ENCODE data around the gene KCNH3. TPM values are rescaled to one million over a fixed set of nuclear protein-coding genes. Genes with fewer than 3 reads are reported as not detected.

KCNH3 gene
- total and polyA plus RNA-seq, 2 experiments from 2014 or later: 0.21 to 0.52 TPM

DNA sequence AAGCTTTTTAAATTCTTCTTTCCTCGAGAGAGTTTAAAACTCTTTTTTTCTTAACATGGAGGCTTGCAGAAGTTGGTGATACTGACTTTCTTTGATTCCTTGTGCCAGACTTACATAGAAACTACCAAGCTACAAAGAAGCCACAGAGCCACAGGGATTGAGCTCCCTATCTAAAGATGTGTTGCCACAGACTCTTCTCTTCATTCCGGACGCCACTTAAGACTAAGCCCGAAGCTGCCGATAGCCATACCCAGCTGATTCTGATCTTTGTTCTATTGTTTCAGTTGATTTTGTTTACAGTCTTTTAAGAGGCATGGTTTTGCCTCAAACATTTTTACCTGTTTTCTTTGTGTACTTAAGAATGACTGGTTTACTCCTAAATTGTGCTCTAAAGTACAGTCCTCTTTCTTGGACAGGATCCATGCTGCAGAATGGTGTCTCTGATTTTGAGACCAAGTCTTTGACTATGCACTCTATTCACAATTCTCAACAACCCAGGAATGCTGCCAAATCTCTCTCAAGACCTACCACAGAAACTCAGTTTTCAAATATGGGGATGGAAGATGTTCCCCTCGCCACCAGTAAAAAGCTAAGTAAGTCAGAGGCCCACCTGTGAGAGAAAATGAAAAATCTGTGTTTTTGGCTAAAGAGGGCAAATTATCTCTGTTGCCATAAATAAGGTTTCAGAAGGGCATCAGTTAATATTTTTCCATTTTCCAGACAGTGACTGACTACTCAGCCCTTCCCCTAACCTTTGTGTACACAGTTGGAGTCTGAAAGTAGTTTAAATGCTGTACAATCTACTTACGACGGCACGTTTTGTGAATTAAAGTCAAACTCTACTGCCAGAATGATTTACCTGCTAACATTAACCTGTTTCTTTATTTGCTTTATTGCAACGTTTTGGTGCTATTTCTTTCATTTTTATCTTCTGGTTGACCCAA lies 42.1 kb upstream of the KCNH3 start:
- H3F3A ChIP-seq (replicated peaks; ENCODE audit: low read depth): peaks cover 5% of the 10 kb centered on the region; the same call in 1 of the 2 replicates
- no peaks in the 10 kb centered on the region for H4K20me1 ChIP-seq (replicated peaks; ENCODE audit: insufficient read depth)
- H3K36me3 ChIP-seq (ENCODE audit: insufficient read depth): peaks cover 5% of the 10 kb centered on the region; the same call in 1 of the 2 replicates
- no peaks in the 10 kb centered on the region for H3K79me2 ChIP-seq (replicated peaks; ENCODE audit: insufficient read depth)
- H3K4me3 ChIP-seq: no peak overlapping the region
- no peaks in the 10 kb centered on the region for H3K4me1 ChIP-seq (ENCODE audit: insufficient read depth)
- H3K27me3 ChIP-seq (ENCODE audit: insufficient read depth): no peaks in the 10 kb centered on the region
- TF ChIP-seq STAT1 (IDR thresholded peaks at IDR 0.05; ENCODE audit: unreplicated experiment): no peak
- TF ChIP-seq, protein P1, sequence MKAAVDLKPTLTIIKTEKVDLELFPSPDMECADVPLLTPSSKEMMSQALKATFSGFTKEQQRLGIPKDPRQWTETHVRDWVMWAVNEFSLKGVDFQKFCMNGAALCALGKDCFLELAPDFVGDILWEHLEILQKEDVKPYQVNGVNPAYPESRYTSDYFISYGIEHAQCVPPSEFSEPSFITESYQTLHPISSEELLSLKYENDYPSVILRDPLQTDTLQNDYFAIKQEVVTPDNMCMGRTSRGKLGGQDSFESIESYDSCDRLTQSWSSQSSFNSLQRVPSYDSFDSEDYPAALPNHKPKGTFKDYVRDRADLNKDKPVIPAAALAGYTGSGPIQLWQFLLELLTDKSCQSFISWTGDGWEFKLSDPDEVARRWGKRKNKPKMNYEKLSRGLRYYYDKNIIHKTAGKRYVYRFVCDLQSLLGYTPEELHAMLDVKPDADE (IDR thresholded peaks at IDR 0.05): no peak
- TF ChIP-seq CREB1 (CRISPR knock-in tag; IDR thresholded peaks at IDR 0.05; ENCODE audit: low read depth): no peak
- TF ChIP-seq EZH2phosphoT487 (IDR thresholded peaks at IDR 0.05; ENCODE audit: unreplicated experiment): no peak
- ATAC-seq: no peak
- H2AFZ ChIP-seq: no peak overlapping the region
- Mint-ChIP-seq H3K36me3 (ENCODE audit: low read depth) (peaks cover 33% of the 10 kb centered on the region; the same call in 2 of the 3 replicates), H3K4me1 (no peaks in the 10 kb centered on the region; the same call in 2 of the 3 replicates), H3K27me3 (ENCODE audit: insufficient read depth, low read depth, poor library complexity) (no peaks in the 10 kb centered on the region), H3K4me3 (no peak overlapping the region), H3K9me3 (no peaks in the 10 kb centered on the region), H3K27ac (no peak overlapping the region)
- DNase-seq (ENCODE audit: low spot score): no peak
- no peak overlapping the region for H3K4me2 ChIP-seq
- peak overlapping the region; percentile 56; the same call in 1 of the 2 replicates for H3K27ac ChIP-seq (ENCODE audit: low read depth)
- no peaks in the 10 kb centered on the region for H3K9me2 ChIP-seq (ENCODE audit: insufficient read depth)

DNA sequence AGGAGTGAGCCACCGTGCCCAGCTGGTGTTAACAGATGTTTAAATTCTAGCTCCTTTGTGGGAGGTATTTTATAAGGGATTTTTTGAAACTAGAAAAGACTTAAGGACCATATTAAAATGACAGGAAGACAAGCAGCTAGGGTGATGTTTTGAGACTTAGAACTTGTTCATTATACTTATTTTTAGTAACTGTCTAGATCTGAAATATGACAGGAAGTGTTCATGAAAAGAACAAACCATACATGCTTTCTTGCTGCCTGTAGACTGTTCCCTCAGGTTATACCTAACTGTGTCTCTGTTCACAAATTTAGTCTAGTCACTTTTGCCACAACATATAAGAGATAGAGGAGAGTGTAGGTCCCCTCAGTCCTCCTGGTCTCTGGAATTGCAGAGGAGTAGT lies 36.9 kb upstream of the KCNH3 start:
- Histone ChIP-seq H3K27ac (ENCODE audit: low read depth) (no peak overlapping the region), H3K36me3 (ENCODE audit: insufficient read depth) (peaks cover 3% of the 10 kb centered on the region)
- no peak for TF ChIP-seq JUNB (IDR thresholded peaks at IDR 0.05; ENCODE audit: unreplicated experiment)
- no peak for TF ChIP-seq CREB1 (CRISPR knock-in tag; IDR thresholded peaks at IDR 0.05; ENCODE audit: low read depth)
- no peak for TF ChIP-seq NANOG (IDR thresholded peaks at IDR 0.05; ENCODE audit: borderline replicate concordance)
- TF ChIP-seq, protein P2, sequence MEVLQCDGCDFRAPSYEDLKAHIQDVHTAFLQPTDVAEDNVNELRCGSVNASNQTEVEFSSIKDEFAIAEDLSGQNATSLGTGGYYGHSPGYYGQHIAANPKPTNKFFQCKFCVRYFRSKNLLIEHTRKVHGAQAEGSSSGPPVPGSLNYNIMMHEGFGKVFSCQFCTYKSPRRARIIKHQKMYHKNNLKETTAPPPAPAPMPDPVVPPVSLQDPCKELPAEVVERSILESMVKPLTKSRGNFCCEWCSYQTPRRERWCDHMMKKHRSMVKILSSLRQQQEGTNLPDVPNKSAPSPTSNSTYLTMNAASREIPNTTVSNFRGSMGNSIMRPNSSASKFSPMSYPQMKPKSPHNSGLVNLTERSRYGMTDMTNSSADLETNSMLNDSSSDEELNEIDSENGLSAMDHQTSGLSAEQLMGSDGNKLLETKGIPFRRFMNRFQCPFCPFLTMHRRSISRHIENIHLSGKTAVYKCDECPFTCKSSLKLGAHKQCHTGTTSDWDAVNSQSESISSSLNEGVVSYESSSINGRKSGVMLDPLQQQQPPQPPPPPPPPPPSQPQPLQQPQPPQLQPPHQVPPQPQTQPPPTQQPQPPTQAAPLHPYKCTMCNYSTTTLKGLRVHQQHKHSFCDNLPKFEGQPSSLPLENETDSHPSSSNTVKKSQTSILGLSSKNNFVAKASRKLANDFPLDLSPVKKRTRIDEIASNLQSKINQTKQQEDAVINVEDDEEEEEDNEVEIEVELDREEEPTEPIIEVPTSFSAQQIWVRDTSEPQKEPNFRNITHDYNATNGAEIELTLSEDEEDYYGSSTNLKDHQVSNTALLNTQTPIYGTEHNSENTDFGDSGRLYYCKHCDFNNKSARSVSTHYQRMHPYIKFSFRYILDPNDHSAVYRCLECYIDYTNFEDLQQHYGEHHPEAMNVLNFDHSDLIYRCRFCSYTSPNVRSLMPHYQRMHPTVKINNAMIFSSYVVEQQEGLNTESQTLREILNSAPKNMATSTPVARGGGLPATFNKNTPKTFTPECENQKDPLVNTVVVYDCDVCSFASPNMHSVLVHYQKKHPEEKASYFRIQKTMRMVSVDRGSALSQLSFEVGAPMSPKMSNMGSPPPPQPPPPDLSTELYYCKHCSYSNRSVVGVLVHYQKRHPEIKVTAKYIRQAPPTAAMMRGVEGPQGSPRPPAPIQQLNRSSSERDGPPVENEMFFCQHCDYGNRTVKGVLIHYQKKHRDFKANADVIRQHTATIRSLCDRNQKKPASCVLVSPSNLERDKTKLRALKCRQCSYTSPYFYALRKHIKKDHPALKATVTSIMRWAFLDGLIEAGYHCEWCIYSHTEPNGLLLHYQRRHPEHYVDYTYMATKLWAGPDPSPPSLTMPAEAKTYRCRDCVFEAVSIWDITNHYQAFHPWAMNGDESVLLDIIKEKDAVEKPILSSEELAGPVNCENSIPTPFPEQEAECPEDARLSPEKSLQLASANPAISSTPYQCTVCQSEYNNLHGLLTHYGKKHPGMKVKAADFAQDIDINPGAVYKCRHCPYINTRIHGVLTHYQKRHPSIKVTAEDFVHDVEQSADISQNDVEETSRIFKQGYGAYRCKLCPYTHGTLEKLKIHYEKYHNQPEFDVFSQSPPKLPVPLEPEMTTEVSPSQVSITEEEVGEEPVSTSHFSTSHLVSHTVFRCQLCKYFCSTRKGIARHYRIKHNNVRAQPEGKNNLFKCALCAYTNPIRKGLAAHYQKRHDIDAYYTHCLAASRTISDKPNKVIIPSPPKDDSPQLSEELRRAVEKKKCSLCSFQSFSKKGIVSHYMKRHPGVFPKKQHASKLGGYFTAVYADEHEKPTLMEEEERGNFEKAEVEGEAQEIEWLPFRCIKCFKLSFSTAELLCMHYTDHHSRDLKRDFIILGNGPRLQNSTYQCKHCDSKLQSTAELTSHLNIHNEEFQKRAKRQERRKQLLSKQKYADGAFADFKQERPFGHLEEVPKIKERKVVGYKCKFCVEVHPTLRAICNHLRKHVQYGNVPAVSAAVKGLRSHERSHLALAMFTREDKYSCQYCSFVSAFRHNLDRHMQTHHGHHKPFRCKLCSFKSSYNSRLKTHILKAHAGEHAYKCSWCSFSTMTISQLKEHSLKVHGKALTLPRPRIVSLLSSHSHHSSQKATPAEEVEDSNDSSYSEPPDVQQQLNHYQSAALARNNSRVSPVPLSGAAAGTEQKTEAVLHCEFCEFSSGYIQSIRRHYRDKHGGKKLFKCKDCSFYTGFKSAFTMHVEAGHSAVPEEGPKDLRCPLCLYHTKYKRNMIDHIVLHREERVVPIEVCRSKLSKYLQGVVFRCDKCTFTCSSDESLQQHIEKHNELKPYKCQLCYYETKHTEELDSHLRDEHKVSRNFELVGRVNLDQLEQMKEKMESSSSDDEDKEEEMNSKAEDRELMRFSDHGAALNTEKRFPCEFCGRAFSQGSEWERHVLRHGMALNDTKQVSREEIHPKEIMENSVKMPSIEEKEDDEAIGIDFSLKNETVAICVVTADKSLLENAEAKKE (CRISPR knock-in tag; IDR thresholded peaks at IDR 0.05): no peak
- TF ChIP-seq, protein P3, sequence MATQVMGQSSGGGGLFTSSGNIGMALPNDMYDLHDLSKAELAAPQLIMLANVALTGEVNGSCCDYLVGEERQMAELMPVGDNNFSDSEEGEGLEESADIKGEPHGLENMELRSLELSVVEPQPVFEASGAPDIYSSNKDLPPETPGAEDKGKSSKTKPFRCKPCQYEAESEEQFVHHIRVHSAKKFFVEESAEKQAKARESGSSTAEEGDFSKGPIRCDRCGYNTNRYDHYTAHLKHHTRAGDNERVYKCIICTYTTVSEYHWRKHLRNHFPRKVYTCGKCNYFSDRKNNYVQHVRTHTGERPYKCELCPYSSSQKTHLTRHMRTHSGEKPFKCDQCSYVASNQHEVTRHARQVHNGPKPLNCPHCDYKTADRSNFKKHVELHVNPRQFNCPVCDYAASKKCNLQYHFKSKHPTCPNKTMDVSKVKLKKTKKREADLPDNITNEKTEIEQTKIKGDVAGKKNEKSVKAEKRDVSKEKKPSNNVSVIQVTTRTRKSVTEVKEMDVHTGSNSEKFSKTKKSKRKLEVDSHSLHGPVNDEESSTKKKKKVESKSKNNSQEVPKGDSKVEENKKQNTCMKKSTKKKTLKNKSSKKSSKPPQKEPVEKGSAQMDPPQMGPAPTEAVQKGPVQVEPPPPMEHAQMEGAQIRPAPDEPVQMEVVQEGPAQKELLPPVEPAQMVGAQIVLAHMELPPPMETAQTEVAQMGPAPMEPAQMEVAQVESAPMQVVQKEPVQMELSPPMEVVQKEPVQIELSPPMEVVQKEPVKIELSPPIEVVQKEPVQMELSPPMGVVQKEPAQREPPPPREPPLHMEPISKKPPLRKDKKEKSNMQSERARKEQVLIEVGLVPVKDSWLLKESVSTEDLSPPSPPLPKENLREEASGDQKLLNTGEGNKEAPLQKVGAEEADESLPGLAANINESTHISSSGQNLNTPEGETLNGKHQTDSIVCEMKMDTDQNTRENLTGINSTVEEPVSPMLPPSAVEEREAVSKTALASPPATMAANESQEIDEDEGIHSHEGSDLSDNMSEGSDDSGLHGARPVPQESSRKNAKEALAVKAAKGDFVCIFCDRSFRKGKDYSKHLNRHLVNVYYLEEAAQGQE (IDR thresholded peaks at IDR 0.05; ENCODE audit: unreplicated experiment): no peak

More for the DNA sequence above, 36.9 kb upstream of the KCNH3 start:
- Mint-ChIP-seq H3K27me3 (ENCODE audit: insufficient read depth, low read depth, poor library complexity) (no peaks in the 10 kb centered on the region), H3K4me1 (no peaks in the 10 kb centered on the region; the same call in 2 of the 3 replicates), H3K4me3 (no peak overlapping the region), H3K36me3 (ENCODE audit: low read depth) (peaks cover 39% of the 10 kb centered on the region; the same call in 2 of the 3 replicates), H3K9me3 (no peaks in the 10 kb centered on the region), H3K27ac (no peak overlapping the region)
- DNase-seq (ENCODE audit: low spot score) (no peak), ATAC-seq (no peak)
- H3F3A ChIP-seq (replicated peaks; ENCODE audit: low read depth): peaks cover 2% of the 10 kb centered on the region; the same call in 1 of the 2 replicates
- H2AFZ ChIP-seq: no peak overlapping the region
- H3K79me2 ChIP-seq (replicated peaks; ENCODE audit: insufficient read depth): no peaks in the 10 kb centered on the region
- no peaks in the 10 kb centered on the region for H3K4me1 ChIP-seq (ENCODE audit: insufficient read depth)
- H3K4me3 ChIP-seq: no peak overlapping the region
- H3K4me2 ChIP-seq: no peak overlapping the region
- no peaks in the 10 kb centered on the region for H4K20me1 ChIP-seq (replicated peaks; ENCODE audit: insufficient read depth)
- H3K27me3 ChIP-seq (ENCODE audit: insufficient read depth): no peaks in the 10 kb centered on the region
- no peaks in the 10 kb centered on the region for H3K9me2 ChIP-seq (ENCODE audit: insufficient read depth)

All from GM23338 (cell line).